C4-2B (cell line): ENCODE data around the gene OR1S1.

Experiments
- CTCF ChIP-seq: fragments of 450-650 bp; conservative IDR thresholded peaks from 2 replicates; pipeline ENCODE4 v1.5.1; 2017; ENCODE audit warnings: mild to moderate bottlenecking
- ZFX ChIP-seq: fragments of 450-650 bp; IDR thresholded peaks from 2 replicates; pipeline ENCODE4 v1.6.1; 2017

- TF ChIP-seq CTCF: no peak
- TF ChIP-seq ZFX: no peak
Measured at GRCh38 chr11:58177409-58178054, 35.0 kb upstream of the OR1S1 start.
